Measurements from ENCODE around the gene DUSP18.
"Not testable (repeated sequence)": the region's sequence is repeated elsewhere in the genome, so short reads cannot be mapped to it uniquely, and the experiment has no call there.

DUSP18 gene

GRCh38 chr22:30679895-30680690 lies 12.4 kb upstream of the DUSP18 start:
- not testable (repeated sequence) for DNase-seq (ENCODE audit: low read depth)

DNA sequence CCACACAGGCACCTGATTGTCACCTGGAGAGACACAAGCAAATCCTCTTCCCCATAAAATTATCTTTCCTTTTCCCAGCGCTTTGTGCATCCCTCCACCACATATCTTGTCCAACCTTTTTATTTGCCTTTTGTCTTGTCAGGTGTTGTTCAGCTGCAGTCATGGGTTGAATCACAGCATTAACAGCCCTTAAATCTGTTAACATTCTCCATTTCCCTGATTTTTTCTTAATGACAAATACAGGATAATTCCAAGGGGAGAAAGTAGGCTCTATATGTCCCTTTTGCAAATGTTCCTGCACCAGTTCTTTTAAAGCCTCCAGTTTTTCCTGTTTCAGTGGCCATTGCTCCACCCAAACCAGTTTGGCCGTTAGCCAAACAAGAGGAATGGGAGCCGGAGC lies 8.9 kb upstream of the DUSP18 start:
- DNase-seq (ENCODE audit: low read depth), result not testable (repeated sequence)

GRCh38 chr22:30675436-30675835 lies 7.8 kb upstream of the DUSP18 start:
- no peak for DNase-seq (ENCODE audit: low read depth)

- DNase-seq (ENCODE audit: low read depth), result no peak
These were observed 6.8 kb upstream of the DUSP18 start for GRCh38 chr22:30674482-30674881.

DNA sequence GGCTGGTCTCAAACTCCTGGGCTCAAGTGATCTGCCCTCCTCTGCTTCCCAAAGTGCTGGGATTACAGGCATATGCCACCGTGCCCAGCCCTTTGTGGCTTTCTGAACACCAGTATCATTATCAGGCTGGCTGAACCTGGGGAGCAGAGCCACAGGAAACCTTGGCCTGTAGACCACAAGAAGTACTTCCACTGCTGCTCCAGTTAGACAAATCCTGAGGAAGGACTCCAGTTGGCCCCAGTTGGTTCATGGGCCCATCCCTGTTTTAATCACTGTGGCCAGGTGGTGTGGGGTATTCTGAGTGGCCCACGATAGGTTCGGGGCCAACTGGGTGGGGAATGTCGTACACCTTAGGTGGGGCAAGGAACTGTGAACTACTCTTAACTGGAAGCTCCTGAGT lies 5.5 kb upstream of the DUSP18 start:
- no peak for DNase-seq (ENCODE audit: low read depth)

GRCh38 chr22:30671071-30671470 lies 3.4 kb upstream of the DUSP18 start:
- DNase-seq (ENCODE audit: low read depth), result no peak

DNA sequence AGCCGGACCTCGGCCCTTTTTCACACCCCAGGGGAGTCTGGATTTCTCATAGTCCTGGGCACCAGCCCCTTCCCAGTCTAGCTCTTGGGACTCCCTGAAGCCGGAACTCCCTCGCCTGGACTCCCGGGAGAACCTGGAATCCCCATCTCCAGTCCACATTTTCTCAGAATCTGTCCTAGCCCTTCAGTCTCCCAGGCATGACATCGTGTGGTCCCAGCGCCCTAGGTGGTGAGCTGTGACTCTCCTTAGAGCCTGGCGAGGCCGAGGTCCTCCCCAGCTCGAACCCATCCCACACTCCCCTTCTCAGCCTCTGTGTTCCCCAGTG lies 673 bp upstream of the DUSP18 start:
- DNase-seq (ENCODE audit: low read depth), result no peak

GRCh38 chr22:30667107-30667493 lies 575 bp downstream of the DUSP18 start:
- no peak for DNase-seq (ENCODE audit: low read depth)

DNA sequence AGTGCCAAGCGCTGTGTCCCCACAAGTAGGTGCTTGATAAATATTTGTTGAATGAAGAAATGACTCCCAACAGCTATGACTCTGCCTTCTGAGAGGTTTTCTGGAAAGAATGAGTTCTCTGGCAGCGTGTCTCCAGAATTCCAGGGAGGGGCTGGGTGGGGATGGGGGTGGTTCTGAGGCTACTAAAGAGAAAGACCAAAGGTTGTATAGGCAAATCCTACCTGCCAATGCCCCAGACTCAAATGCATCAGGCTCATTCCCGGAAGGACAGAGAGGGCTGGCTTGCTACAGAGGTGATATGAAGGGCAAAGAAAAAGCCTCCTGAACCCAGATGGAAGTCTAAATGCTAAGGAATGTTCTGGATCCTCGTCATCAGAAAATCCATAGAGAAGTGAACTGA lies 1.9 kb downstream of the DUSP18 start:
- DNase-seq (ENCODE audit: low read depth), result no peak

DNA sequence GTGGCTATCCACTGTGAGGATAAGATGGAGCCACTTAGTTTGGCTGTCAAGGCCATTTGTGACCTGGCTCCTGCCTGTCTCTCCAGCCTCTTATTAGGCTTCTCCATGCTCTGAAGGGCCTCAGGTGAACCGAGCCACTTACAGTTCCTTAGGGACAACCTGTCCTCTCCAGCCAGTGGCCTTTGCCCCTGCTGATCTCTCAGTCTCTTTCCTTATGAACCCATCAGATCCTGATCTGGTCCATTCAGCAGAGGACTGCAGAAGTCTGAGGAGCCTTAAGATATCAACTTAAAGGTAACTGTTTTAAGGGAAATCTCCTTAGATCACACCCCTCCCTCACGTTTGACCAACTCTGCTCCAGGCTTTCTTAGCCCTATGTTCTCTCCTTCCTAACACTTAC lies 2.4 kb downstream of the DUSP18 start:
- DNase-seq (ENCODE audit: low read depth), result no peak

DNA sequence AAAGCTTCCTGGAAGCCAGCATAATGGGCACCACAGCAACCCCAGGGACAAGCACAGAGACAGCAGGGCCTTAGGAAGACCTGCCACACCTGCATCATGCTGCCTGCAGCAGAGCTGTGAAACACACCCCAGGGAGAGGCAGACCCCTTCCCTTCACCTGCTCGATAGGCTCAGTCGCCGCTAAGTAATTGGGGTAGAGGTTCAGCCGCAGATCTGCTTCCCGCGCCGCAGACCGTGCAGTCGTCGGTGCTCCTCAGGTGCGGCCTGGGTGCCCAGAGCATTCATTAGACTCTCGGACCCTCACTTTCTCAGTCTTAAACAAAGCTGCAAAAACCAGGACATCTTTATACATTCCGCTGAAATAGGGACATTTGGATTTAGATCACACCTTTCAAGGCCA lies 2.9 kb downstream of the DUSP18 start:
- DNase-seq (ENCODE audit: low read depth), result no peak

DNA sequence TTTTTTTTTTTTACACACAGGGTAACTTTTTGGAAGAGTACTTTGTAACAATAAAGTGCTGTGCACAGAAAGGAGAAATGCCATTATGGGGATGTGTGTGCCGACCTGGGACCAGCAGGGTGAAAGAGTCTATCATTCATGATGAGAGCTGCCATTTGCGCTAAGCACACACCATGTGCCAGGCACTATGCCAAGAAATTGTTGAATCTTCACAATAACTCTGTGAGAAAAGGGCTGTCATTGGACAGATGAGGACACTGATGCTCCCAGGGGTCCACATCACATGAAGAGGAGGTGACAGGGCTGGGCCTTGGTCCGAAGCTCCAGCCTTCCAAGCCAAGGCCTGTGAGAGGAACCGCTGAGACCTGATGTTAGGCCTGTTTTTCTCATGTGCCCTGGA lies 5.6 kb downstream of the DUSP18 start:
- DNase-seq (ENCODE audit: low read depth), result no peak

GRCh38 chr22:30655532-30655931 lies 12.1 kb downstream of the DUSP18 start:
- no peak for DNase-seq (ENCODE audit: low read depth)

GRCh38 chr22:30654361-30654760 lies 13.3 kb downstream of the DUSP18 start:
- DNase-seq (ENCODE audit: low read depth), result no peak

DNA sequence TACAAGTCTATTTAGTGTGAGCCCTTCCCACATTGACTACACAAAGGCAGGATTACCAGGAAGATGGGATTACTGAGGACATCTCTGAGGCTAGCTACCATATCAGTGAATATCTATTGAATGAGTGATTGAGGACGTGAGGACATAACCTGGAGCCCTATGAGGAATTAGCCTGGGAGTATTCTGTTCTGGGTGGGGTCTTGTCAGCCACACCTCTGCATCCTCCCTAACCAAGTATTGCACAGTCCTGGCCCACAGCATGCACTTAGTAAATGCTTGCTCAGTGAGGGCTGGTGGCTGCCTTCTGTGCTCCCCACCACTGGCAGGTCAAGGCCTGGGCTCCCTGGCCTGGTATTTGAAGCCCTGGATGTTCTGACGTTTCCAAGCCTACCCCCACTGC lies 14.8 kb downstream of the DUSP18 start:
- DNase-seq (ENCODE audit: low read depth), result no peak

DNA sequence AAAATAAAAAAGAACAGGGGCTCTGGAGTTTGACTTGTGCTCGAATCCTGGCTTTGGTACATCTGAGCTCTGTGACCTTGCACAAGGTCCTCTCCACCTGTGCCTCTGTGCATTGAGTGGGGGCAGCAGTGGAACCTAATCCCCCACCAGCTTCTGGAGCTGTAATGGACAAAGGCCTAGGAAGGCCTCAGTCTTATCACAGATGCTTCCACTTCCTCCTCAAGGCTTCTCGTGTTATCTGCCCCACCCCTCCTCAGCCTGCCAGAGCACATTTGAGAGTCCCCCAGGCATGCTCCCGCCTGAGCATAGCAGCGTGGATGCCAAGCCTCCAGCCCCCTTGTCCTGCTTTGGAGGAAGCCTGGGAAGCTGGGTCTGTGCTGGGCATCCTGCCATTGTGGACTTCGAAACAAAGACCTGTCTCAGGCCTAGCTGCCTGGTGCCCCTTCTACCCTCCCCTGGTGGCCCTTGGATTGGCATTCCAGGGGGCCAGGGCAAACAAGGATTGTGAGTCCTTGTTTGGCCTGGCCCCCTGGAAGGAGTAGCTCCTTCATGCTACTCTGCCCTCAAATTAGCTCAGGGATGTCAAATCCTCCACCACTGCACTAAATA lies 17.1 kb downstream of the DUSP18 start:
- DNase-seq (ENCODE audit: low read depth), result no peak

DNA sequence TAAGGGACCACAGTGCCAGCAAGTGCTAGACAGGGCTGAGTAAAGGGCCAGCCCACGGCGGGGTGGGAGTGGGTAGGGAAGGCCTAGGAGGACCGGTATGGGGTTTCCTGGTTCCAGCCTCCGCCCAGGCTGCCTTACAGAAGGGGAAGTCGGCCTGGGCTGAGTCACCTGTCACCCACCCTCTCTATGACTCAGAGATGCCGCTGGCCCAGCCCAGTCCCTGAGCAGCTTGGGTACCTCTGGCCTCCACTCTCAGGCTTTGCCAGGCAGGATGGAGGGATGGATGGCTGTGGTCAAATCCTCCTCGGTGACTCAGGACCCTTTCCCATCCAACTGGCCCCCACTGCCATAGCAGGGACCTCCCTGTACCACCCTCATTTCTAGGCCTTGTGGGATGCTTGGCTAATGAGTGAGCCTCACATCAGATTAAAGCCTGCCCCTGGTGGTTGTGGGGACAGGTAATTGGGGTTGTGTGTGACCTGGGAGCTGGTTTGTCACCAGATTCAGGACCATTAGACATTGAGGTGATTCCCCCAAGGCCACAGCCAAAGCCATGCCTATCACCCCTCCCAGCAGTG lies 18.2 kb downstream of the DUSP18 start:
- DNase-seq (ENCODE audit: low read depth), result peak; percentile 81

- no peak for DNase-seq (ENCODE audit: low read depth)
These were observed 18.9 kb downstream of the DUSP18 start for GRCh38 chr22:30648825-30649224.

- no peak for DNase-seq (ENCODE audit: low read depth)
These were observed 20.1 kb downstream of the DUSP18 start for GRCh38 chr22:30647536-30647935.

DNA sequence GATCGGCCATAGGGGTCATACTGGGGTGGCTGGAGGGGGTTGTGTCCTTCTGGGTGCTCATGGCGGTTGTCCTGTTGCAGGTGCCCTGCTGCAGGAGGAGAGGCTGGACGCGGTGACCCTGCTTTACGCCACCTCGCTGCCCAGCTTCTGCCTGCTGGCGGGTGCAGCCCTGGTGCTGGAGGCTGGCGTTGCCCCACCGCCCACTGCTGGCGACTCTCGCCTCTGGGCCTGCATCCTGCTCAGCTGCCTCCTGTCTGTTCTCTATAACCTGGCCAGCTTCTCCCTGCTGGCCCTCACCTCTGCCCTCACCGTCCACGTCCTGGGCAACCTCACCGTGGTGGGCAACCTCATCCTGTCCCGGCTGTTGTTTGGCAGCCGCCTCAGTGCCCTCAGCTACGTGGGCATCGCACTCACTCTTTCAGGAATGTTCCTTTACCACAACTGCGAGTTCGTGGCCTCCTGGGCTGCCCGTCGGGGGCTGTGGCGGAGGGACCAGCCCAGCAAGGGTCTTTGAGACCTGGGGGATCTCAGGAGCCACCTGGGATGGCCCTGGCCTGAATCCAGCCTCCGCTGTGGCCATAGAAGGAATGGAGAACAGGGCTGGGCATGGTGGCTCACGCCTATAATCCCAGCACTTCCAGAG lies 21.0 kb downstream of the DUSP18 start:
- DNase-seq (ENCODE audit: low read depth), result no peak

DNA sequence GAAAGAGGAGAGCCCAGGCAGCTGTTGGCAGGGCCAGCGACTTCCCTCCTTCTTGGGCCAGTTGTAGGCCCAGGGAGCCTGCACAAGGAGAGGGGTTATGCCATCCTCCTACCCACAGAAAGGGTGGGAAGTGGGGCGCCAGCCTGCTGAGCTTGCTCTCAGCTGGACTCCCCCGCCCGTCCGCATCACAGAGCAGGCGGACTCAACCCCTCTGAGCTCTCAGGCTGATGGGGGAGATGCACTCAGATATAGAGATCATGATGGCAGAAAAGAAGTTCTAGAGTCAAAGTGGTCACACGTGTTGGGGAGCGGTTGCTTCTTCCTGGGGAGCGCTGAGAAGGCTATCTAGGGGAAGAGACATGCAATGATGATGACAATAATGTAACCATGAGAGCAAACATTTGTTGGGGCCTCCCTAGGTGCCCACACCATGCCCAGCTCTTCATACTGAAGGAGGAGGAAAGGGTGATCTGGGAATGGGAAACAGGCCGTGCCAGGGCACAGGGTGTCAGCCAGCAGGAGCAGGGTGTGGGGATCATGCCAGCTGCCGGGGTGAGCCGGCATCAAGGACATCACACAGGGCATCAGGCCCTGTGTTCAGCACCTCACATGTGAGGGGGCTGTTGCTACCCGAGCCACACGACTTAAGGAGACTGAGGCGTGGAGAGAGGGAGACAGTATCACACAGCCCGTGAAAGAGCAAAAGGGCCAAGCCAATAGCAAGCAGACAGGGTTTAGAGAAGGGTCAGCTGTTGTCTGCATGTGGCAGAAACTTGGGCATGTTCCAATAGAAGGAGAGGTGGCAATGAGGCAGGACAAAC lies 24.4 kb downstream of the DUSP18 start:
- no peak for DNase-seq (ENCODE audit: low read depth)

DNA sequence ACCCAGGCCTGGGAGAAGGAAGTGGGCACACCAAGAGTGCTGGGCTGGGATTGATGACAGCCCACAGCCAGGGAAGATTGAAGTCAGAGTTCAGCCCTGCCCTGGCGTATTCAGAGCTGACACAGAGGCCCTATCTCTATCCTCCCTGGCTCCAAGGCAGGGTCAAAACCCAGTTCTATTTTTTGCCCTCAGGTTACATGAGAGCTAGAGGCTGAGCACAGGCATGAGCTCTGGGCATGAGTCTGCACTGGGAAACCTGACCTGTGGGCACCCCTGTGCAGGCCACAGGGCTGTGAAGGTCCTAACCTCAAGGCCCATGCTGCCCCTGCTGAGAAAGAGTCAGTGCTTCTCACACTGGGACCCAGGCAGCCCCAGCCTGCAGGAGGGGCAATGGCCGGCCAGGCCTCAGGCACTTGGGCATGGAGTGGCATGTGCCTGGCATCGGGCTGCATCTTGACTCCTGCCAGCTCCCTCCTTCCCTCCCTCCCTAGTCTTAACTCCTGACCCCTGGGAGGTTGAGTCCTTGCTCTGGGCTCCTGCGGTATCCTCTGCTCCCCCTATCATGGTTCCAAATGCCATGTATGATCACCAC lies 26.7 kb downstream of the DUSP18 start:
- DNase-seq (ENCODE audit: low read depth), result no peak

All from activated T-cell treated with anti-CD3 and anti-CD28 coated beads for 48 hours (primary cell).